Peyer's patch (tissue), 4 donors: ENCODE measurements around the gene FAM83E.

Experiments
- POLR2A ChIP-seq, 2 donors: fragments of 450-650 bp; IDR thresholded peaks; one replicate each; pipeline ENCODE4 v1.5.1; 2017; ENCODE audit warnings: antibody characterized with exemption in 2 of 2, mild to moderate bottlenecking in 2 of 2, moderate library complexity in 2 of 2
- TF ChIP-seq, protein P1 (sequence below), 6 experiments: fragments of 450-650 bp in 4 of 6; fragments of 200-600 bp in 2 of 6; sonication (generic) in 1 of 6; IDR thresholded peaks; one replicate each; pipeline ENCODE4 v1.5.1; 2017 to 2019; ENCODE audit warnings: antibody characterized with exemption in 6 of 6, mild to moderate bottlenecking in 3 of 6, moderate library complexity in 1 of 6

DNA sequence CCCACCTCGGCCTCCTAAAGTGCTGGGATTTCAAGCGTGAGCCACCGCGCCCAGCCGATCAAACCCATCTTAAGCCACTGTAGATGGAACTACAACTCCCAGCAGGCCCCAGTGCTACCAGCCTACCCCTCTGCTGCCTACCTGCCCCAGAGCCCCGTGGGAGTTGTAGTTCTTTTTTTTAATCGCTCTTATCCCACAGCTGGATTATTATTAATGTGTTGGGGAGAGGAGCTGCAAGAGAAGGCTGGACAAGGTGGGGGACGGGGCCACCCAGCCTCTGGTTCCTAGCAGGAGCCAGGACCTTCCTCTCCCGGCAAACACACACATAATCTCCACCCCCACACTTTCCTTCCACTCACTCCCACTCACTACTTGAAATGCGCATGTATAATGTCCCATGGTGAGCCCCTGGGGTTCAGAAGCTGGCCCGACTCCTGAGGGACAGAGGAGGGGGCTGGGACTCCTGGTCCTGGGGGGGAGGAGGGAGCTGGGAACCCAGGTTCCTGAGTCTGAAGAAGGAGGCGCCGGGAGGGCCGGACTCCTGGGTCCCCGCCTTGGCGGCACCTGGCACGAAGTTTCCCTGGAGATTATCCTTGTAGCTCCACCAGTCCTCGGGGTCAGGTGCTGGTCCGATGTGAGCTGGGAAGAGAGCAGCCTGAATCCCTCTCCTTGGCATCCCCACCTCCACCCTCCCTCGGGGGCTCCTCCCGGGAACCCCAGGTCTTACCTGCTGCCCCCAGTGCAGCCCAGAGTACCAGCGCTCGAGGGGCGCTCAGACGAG, 30.2 kb upstream of the FAM83E start:
- TF ChIP-seq, protein P1, sequence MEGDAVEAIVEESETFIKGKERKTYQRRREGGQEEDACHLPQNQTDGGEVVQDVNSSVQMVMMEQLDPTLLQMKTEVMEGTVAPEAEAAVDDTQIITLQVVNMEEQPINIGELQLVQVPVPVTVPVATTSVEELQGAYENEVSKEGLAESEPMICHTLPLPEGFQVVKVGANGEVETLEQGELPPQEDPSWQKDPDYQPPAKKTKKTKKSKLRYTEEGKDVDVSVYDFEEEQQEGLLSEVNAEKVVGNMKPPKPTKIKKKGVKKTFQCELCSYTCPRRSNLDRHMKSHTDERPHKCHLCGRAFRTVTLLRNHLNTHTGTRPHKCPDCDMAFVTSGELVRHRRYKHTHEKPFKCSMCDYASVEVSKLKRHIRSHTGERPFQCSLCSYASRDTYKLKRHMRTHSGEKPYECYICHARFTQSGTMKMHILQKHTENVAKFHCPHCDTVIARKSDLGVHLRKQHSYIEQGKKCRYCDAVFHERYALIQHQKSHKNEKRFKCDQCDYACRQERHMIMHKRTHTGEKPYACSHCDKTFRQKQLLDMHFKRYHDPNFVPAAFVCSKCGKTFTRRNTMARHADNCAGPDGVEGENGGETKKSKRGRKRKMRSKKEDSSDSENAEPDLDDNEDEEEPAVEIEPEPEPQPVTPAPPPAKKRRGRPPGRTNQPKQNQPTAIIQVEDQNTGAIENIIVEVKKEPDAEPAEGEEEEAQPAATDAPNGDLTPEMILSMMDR (IDR thresholded peaks at IDR 0.05) = no peak
- TF ChIP-seq POLR2A (IDR thresholded peaks at IDR 0.05) = no peak
